Kidney (tissue), 14 donors: ENCODE measurements around the gene CUX1. TPM values are rescaled to one million over a fixed set of nuclear protein-coding genes. Genes with fewer than 3 reads are reported as not detected.

Experiments used
- DNase-seq, 5 donors: peaks; one replicate each; pipeline ENCODE4 v3.0.0-alpha.2; 2013 to 2020
- FAIRE-seq: peaks from 2 replicates; lab custom pipeline; 2012; peaks lifted over from hg19 to GRCh38; lab: Jason Lieb, UNC
- H3K27ac ChIP-seq, 2 donors: one replicate each; pipeline ENCODE4 v1.7.0; 2013; ENCODE audit warnings: low read depth in 2 of 2, low read length in 2 of 2, inconsistent platforms in 1 of 2
- H3K27me3 ChIP-seq: one replicate; pipeline ENCODE4 v1.7.1; 2013; ENCODE audit warnings: low read length, inconsistent platforms; ENCODE audit not compliant: control insufficient read depth, insufficient read depth
- H3K36me3 ChIP-seq, 3 donors: one replicate each; pipeline versions ENCODE4 v1.7.0 to v1.7.1; 2013; ENCODE audit warnings: low read length in 3 of 3, control low read depth in 1 of 3, inconsistent platforms in 1 of 3; ENCODE audit not compliant: insufficient read depth in 3 of 3, control insufficient read depth in 2 of 3
- H3K4me1 ChIP-seq, 3 donors: one replicate each; pipeline versions ENCODE4 v1.7.0 to v1.7.1; 2013; ENCODE audit warnings: low read length in 3 of 3, inconsistent platforms in 1 of 3, low read depth in 1 of 3; ENCODE audit not compliant: control insufficient read depth in 2 of 3, insufficient read depth in 2 of 3
- H3K4me3 ChIP-seq, 3 donors: one replicate each; pipeline versions ENCODE4 v1.7.0 to v1.8.1; 2013; ENCODE audit warnings: low read length in 3 of 3, control low read depth in 1 of 3, inconsistent platforms in 1 of 3
- H3K9ac ChIP-seq, 3 donors: one replicate each; pipeline versions ENCODE4 v1.7.0 to v1.7.1; 2013; ENCODE audit warnings: low read length in 3 of 3, control low read depth in 1 of 3, inconsistent platforms in 1 of 3
- H3K9me3 ChIP-seq, 3 donors: one replicate each; pipeline versions ENCODE4 v1.7.0 to v1.7.1; 2013; ENCODE audit warnings: low read length in 3 of 3, control low read depth in 1 of 3, inconsistent platforms in 1 of 3; ENCODE audit not compliant: control insufficient read depth in 2 of 3, insufficient read depth in 1 of 3
- CTCF ChIP-seq: IDR thresholded peaks from 3 replicates; pipeline ENCODE4 v1.5.1; 2012; ENCODE audit warnings: mild to moderate bottlenecking, moderate library complexity, borderline replicate concordance; ENCODE audit not compliant: insufficient read depth; ENCODE audit errors: extremely low read depth
- intact Hi-C: fragments of 100-400 bp; cut with DNase I; formaldehyde crosslinking; loops from one replicate; pipeline ENCODE4 v1.11.1; 2022
- polyA plus RNA-seq: library from polyadenylated mRNA; stranded (reverse); fragments of 350-450 nt; fragmentation: Illumina TruSeq; extraction: RNeasy Lipid Tissue Mini Kit (QIAGEN cat#74804); gene quantifications from one replicate; pipeline ENCODE4 v1.2.3, GENCODE V29; 2014; ENCODE audit warnings: low read depth, low replicate concordance; ENCODE audit not compliant: insufficient read depth
- total RNA-seq: library from RNA; stranded (reverse); fragmentation: NEBNext Ultra II Directional; extraction: Animal tissue kit (Norgen Biotek cat#: 25700); gene quantifications from one replicate; pipeline ENCODE4 v1.2.1, GENCODE V29; 2021
- donor health status: control.
- donor health status: control.
- donor health status: control.
- donor health status: control.
- donor health status: control.
- donor health status: DM: yes; HTN: yes; CAD: no.
- donor health status: Normal renal cell carcinoma (clear cell type).

CUX1 gene
- total and polyA plus RNA-seq, 2 donors from 2014 or later: 71.4 to 126 TPM

GRCh38 chr7:102248456-102249395, 431.3 kb downstream of the CUX1 start:
- Histone ChIP-seq H3K9ac (no peak overlapping the region), H3K4me3 (no peak overlapping the region), H3K27me3 (no peaks in the 10 kb centered on the region), H3K36me3 (peaks cover 0 to 5% (median 0%) of the 10 kb centered on the region in 3 donors), H3K4me1 (no peaks in the 10 kb centered on the region), H3K9me3 (no peaks in the 10 kb centered on the region), H3K27ac (no peak overlapping the region)
- TF ChIP-seq CTCF: no peak
- DNase-seq: peak in 1 of 5 donors; percentile 63
- intact Hi-C loops: no loop called here
- no peak for FAIRE-seq

DNA sequence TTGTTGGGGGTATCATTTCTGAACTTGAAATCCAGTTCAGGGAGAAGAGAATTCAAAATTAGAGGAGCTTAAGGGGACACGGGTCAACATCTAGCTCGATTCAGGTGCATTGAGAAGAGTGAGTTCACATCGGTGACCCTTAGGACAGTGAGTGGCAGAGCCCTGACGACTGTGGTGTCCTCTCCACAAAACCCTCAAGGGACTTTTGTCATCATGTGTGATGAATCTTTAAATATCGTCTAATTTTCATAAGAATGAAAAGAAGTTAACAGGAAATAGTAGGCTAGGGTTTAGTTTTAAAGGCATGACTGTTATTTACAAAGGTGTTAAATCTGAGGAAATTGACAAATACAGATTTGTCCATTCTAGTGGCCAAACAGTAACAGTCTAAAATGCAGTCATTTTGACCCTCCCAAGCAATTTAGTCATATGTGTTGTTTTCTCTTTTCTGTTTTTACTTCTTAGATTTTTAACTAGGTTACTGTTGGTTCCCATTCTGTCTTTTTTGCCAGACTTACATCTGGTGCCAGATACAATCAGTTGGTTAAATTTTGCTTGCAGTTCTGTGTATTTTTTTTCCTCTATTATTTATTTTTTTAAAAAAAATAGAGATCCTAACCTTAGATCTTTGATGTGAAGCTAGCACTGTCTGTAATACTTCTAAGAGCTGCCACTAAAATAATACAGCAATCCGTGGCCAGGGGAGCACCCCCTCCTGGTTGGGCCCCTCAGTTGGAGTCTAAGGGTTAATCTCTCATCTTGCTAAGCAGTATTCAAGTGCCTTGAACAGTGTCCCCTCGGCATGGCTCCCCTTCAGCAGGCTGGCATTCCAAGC, 434.3 kb downstream of the CUX1 start:
- TF ChIP-seq CTCF: no peak
- peak in 1 of 5 donors; percentile 13 for DNase-seq
- Histone ChIP-seq H3K27ac (no peak overlapping the region), H3K36me3 (peaks cover 0 to 5% (median 0%) of the 10 kb centered on the region in 3 donors), H3K4me3 (no peak overlapping the region), H3K9ac (no peak overlapping the region), H3K4me1 (no peaks in the 10 kb centered on the region), H3K27me3 (no peaks in the 10 kb centered on the region), H3K9me3 (no peaks in the 10 kb centered on the region)
- intact Hi-C loops: no loop called here
- no peak for FAIRE-seq

DNA sequence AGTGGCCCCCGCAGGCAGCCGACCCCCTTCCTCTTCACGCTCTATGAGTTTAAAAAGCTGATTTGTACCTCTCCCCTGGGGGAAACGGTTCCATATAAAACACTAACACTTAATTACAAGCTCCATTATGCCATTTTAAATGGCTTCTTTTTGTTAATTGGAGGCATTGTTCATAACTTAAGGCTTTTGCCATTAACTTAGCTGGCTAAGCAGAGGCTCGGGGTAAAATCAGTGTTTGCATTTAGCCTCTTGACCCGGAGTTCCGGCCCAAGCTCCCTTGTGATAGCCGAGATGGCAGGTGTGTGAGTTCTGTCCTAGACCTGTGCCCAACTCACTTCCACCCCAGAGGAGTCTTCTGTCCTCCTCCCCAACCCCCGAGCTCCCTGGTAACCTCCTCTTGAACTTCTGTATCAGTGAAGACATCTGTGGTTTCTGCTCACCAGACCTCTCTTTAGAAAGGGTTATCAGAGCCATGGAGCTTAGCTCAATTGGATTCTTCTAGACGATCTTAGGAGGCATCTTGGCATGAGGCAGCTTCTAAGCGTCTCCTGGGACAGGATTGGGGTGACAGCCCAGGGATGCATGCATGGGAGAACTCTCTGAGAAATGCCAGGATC, 435.0 kb downstream of the CUX1 start:
- FAIRE-seq (no peak), DNase-seq (peak in 1 of 5 donors; percentile 15)
- Histone ChIP-seq H3K36me3 (peaks cover 0 to 5% (median 0%) of the 10 kb centered on the region in 3 donors), H3K9ac (no peak overlapping the region), H3K9me3 (no peaks in the 10 kb centered on the region), H3K27me3 (no peaks in the 10 kb centered on the region), H3K4me1 (no peaks in the 10 kb centered on the region), H3K27ac (peak overlapping the region in 1 of 2 donors; percentile 1), H3K4me3 (no peak overlapping the region)
- intact Hi-C loops: no loop called here
- TF ChIP-seq CTCF: no peak
